Upper lobe of left lung (tissue), 4 donors: ENCODE results near the gene GZF1.

Experiments
- POLR2A ChIP-seq, 4 donors: fragments of 450-650 bp; IDR thresholded peaks; one replicate each; pipeline ENCODE4 v1.5.1; 2016 to 2017; ENCODE audit warnings: antibody characterized with exemption in 4 of 4, mild to moderate bottlenecking in 2 of 4
- POLR2AphosphoS5 ChIP-seq, 2 donors: sonication (generic); formaldehyde crosslinking; IDR thresholded peaks; one replicate each; pipeline ENCODE4 v1.5.1; 2017; ENCODE audit warnings: antibody characterized with exemption in 2 of 2
- TF ChIP-seq, protein P1 (sequence below), 6 experiments: fragments of 450-650 bp in 4 of 6; fragments of 200-600 bp in 2 of 6; sonication (generic) in 2 of 6; IDR thresholded peaks; one replicate each; pipeline ENCODE4 v1.5.1; 2016 to 2019; ENCODE audit warnings: antibody characterized with exemption in 6 of 6

DNA sequence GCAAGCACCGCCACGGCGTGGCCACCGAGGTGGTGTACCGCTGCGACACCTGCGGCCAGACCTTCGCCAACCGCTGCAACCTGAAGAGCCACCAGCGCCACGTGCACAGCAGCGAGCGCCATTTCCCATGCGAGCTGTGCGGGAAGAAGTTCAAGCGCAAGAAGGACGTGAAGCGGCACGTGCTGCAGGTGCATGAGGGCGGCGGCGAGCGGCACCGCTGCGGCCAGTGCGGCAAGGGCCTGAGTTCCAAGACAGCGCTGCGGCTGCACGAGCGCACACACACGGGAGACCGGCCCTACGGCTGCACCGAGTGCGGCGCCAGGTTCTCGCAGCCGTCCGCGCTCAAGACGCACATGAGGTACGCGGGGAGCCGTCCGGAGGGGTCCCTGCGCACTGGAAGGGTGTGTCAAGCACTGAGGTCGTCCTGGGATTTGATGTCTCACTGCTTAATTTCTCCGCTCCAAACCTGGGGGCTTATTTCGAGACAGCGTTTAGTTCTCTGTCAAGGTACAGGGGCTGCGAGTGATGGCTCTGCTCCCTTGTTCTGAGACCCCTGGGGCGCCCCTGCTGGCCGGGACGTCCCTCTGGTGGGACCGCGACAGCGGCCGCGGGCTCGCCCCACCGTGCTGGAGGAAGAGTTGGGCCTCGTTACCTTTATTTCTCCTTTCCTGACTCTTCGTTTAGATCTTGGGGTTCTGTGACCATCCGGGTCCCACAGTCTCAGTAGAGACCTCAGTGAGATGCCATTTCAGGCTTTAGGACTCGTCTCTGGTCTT, 3.6 kb downstream of the GZF1 start:
- TF ChIP-seq POLR2AphosphoS5 (IDR thresholded peaks at IDR 0.05) (no peak), POLR2A (IDR thresholded peaks at IDR 0.05) (no peak)
- TF ChIP-seq, protein P1, sequence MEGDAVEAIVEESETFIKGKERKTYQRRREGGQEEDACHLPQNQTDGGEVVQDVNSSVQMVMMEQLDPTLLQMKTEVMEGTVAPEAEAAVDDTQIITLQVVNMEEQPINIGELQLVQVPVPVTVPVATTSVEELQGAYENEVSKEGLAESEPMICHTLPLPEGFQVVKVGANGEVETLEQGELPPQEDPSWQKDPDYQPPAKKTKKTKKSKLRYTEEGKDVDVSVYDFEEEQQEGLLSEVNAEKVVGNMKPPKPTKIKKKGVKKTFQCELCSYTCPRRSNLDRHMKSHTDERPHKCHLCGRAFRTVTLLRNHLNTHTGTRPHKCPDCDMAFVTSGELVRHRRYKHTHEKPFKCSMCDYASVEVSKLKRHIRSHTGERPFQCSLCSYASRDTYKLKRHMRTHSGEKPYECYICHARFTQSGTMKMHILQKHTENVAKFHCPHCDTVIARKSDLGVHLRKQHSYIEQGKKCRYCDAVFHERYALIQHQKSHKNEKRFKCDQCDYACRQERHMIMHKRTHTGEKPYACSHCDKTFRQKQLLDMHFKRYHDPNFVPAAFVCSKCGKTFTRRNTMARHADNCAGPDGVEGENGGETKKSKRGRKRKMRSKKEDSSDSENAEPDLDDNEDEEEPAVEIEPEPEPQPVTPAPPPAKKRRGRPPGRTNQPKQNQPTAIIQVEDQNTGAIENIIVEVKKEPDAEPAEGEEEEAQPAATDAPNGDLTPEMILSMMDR (IDR thresholded peaks at IDR 0.05), result no peak
